Thoracic aorta (tissue), 2 donors: Measurements from ENCODE around the gene HOMER1. TPM values are rescaled to one million over a fixed set of nuclear protein-coding genes. Genes with fewer than 3 reads are reported as not detected.
"Not testable (repeated sequence)": the region's sequence is repeated elsewhere in the genome, so short reads cannot be mapped to it uniquely, and the experiment has no call there.

Source experiments
- ATAC-seq: fragments of 150-250 bp; one replicate; pipeline ENCODE4 v1.8.0; 2017; ENCODE audit warnings: low read depth; ENCODE audit not compliant: insufficient number of reproducible peaks, low FRiP score
- DNase-seq: peaks from one replicate; pipeline ENCODE4 v3.0.0-alpha.2; 2020; ENCODE audit warnings: low spot score
- H3K27ac ChIP-seq, 2 donors: fragments of 200-600 bp; sonication (generic); 1 replicate in 1 of 2; 2 replicates in 1 of 2; pipeline ENCODE4 v1.5.1; 2016; ENCODE audit warnings: mild to moderate bottlenecking in 2 of 2, moderate library complexity in 2 of 2
- H3K27me3 ChIP-seq: fragments of 200-600 bp; sonication (generic); replicated peaks from 2 replicates; pipeline ENCODE4 v1.6.0; 2016; ENCODE audit warnings: mild to moderate bottlenecking; ENCODE audit not compliant: insufficient read depth
- H3K36me3 ChIP-seq: fragments of 200-600 bp; sonication (generic); one replicate; pipeline ENCODE4 v1.5.1; 2016
- H3K4me1 ChIP-seq, 2 donors: fragments of 200-600 bp; sonication (generic); 1 replicate in 1 of 2; 2 replicates in 1 of 2; pipeline versions ENCODE4 v1.5.1 to v1.6.0; 2016; ENCODE audit warnings: low read depth in 2 of 2, mild to moderate bottlenecking in 1 of 2; ENCODE audit not compliant: control insufficient read depth in 1 of 2
- H3K4me3 ChIP-seq: fragments of 200-600 bp; sonication (generic); 2 replicates; pipeline ENCODE4 v1.5.1; 2016; ENCODE audit warnings: mild to moderate bottlenecking
- H3K9me3 ChIP-seq: fragments of 200-600 bp; sonication (generic); 2 replicates; pipeline ENCODE4 v1.5.1; 2016
- total RNA-seq, 2 donors: library from RNA; depleted of rRNA; stranded (reverse); fragments of >200 nt; gene quantifications; one replicate each; pipeline versions ENCODE4 v1.1.0 to v1.2.3, GENCODE V29; 2016
- TF ChIP-seq, protein P1 (sequence below): fragments of 200-600 bp; sonication (generic); IDR thresholded peaks from one replicate; pipeline ENCODE4 v1.5.1; 2019; ENCODE audit warnings: antibody characterized with exemption

HOMER1 gene
- total RNA-seq, 2 donors from 2014 or later, result 2.4 to 7.8 TPM

- H3K27me3 ChIP-seq, result no peaks in the 10 kb centered on the region
- H3K27ac ChIP-seq, result no peak overlapping the region
- DNase-seq (no peak), ATAC-seq (no peak)
- H3K36me3 ChIP-seq, result no peaks in the 10 kb centered on the region
- TF ChIP-seq, protein P1, sequence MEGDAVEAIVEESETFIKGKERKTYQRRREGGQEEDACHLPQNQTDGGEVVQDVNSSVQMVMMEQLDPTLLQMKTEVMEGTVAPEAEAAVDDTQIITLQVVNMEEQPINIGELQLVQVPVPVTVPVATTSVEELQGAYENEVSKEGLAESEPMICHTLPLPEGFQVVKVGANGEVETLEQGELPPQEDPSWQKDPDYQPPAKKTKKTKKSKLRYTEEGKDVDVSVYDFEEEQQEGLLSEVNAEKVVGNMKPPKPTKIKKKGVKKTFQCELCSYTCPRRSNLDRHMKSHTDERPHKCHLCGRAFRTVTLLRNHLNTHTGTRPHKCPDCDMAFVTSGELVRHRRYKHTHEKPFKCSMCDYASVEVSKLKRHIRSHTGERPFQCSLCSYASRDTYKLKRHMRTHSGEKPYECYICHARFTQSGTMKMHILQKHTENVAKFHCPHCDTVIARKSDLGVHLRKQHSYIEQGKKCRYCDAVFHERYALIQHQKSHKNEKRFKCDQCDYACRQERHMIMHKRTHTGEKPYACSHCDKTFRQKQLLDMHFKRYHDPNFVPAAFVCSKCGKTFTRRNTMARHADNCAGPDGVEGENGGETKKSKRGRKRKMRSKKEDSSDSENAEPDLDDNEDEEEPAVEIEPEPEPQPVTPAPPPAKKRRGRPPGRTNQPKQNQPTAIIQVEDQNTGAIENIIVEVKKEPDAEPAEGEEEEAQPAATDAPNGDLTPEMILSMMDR, result no peak
- H3K4me1 ChIP-seq, result peaks cover 0 to 3% of the 10 kb centered on the region in 2 donors
- H3K9me3 ChIP-seq, result no peaks in the 10 kb centered on the region
- no peak overlapping the region for H3K4me3 ChIP-seq
These were observed 4.8 kb upstream of the HOMER1 start for GRCh38 chr5:79518718-79519117.

DNA sequence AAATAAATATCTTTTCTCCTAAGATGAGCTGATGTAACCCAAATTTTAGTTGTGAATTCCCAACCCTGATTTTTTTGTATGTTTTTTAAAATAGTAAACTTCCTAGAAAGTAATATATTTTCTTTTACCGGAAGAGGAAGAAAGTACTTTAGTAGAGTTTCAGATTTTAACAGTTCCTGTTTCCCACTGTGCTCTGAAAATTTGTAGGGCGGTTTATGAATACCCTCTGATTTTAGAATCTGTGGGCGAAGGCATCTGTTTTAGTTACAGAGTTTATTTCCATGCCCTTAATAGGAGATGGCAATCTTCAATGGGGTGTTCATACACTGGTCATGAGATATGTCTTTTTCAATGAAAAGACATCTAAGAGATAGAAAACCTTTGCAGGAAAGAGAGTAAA is 3.7 kb upstream of the HOMER1 start:
- DNase-seq, result no peak
- H3K36me3 ChIP-seq, result no peaks in the 10 kb centered on the region
- H3K27ac ChIP-seq, result no peak overlapping the region
- no peak overlapping the region for H3K4me3 ChIP-seq
- H3K9me3 ChIP-seq, result no peaks in the 10 kb centered on the region
- TF ChIP-seq, protein P1, result no peak
- H3K27me3 ChIP-seq, result no peaks in the 10 kb centered on the region
- H3K4me1 ChIP-seq, result peaks cover 0 to 10% of the 10 kb centered on the region in 2 donors
- ATAC-seq, result no peak

DNA sequence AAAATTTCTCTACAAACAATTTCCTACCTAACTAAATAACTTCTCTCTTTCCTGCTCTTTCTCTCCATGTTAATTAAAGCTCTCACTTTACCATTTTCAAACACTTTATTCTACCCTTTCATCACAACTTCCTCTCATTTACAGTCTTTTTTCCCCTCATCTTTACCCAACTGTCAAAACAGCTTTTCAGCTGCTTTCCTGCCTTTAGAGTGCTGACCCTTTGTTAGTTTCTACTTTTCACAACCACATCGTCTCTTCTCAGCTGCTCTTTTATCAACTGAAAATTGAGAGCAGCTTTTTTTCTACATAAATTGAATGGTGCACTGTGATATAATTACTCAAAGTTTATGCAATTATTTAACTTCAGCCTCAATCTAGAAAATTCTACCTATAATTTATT is 3.1 kb upstream of the HOMER1 start:
- ATAC-seq (no peak), DNase-seq (no peak)
- TF ChIP-seq, protein P1, result no peak

GRCh38 chr5:79516331-79516730 is 2.4 kb upstream of the HOMER1 start:
- H3K27ac ChIP-seq, H3K9me3 ChIP-seq, H3K27me3 ChIP-seq, H3K36me3 ChIP-seq, ATAC-seq, DNase-seq, H3K4me3 ChIP-seq: not testable (repeated sequence)
- H3K4me1 ChIP-seq, result peaks cover 0 to 17% of the 10 kb centered on the region in 2 donors

More for the DNA sequence above, 3.1 kb upstream of the HOMER1 start:
- H3K4me3 ChIP-seq, result no peak overlapping the region
- no peaks in the 10 kb centered on the region for H3K27me3 ChIP-seq
- H3K27ac ChIP-seq, result no peak overlapping the region
- H3K9me3 ChIP-seq, result no peaks in the 10 kb centered on the region
- H3K36me3 ChIP-seq, result no peaks in the 10 kb centered on the region
- peaks cover 0 to 10% of the 10 kb centered on the region in 2 donors for H3K4me1 ChIP-seq

DNA sequence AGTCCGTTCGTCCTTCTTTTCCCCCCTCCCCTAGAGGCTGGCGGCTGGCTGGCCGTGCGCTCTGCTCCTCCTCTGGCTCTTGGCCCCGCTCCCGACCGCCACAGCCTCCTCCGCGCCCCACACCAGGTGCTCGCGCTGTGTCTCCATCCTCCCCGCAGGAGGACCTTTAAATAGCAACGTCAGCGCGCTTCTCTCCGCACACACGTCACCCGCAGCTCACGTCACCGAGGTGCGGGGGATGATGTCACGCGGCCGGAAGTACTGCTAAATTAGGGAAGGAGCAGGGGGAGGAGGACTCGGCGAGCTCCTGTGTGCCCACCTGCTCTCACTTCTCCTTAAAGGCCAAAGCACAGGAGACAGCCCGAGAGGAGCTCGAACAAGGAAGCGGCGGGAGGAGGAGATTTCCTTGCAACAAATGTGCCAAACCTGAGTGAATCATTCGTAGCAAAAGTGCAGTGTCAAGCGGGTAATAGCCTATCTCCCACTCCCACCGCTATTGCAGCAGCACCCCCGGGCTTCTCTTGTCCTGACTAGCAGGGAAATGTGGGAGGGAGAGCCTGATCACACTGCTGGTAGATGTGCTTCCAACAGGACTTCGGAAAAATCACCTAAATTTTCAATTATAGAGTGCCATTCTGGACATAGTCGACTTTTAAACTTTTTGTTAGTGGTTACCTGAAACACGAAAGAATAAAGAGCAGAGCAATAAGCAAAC is 614 bp upstream of the HOMER1 start:
- Histone ChIP-seq H3K36me3 (no peaks in the 10 kb centered on the region), H3K27ac (peak overlapping the region; percentile 90 to 94), H3K9me3 (no peaks in the 10 kb centered on the region), H3K4me3 (peak overlapping the region; percentile 80), H3K27me3 (no peaks in the 10 kb centered on the region), H3K4me1 (peaks cover 0 to 32% of the 10 kb centered on the region in 2 donors)
- ATAC-seq (peak; percentile 92), DNase-seq (peak; percentile 74)
- TF ChIP-seq, protein P1, result no peak
